Lower lobe of right lung (tissue), 2 donors: ENCODE measurements around the gene SNED1. TPM values are rescaled to one million over a fixed set of nuclear protein-coding genes. Genes with fewer than 3 reads are reported as not detected.

Experiments
- ATAC-seq, 2 donors: fragments of 200-7000 bp; cut with Tn5 transposase; one replicate each; pipeline ENCODE4 v1.9.1; 2020 to 2022; ENCODE audit warnings: mild to moderate bottlenecking in 2 of 2, moderate library complexity in 2 of 2
- DNase-seq: peaks from one replicate; pipeline ENCODE4 v3.0.0-alpha.2; 2020
- H3K27ac ChIP-seq: fragments of 200-600 bp; one replicate; pipeline ENCODE4 v1.8.0; 2022
- H3K27me3 ChIP-seq: fragments of 200-600 bp; one replicate; pipeline ENCODE4 v1.8.0; 2022; ENCODE audit warnings: low read depth
- H3K36me3 ChIP-seq: fragments of 200-600 bp; one replicate; pipeline ENCODE4 v1.8.0; 2022; ENCODE audit warnings: mild to moderate bottlenecking
- H3K4me1 ChIP-seq: fragments of 200-600 bp; one replicate; pipeline ENCODE4 v1.8.0; 2022
- H3K4me3 ChIP-seq: fragments of 200-600 bp; one replicate; pipeline ENCODE4 v1.8.0; 2022; ENCODE audit warnings: mild to moderate bottlenecking
- H3K9me3 ChIP-seq: fragments of 200-600 bp; one replicate; pipeline ENCODE4 v1.8.0; 2022
- CTCF ChIP-seq: fragments of 200-600 bp; IDR thresholded peaks from one replicate; pipeline ENCODE4 v1.8.0; 2022; ENCODE audit warnings: antibody characterized with exemption, mild to moderate bottlenecking
- intact Hi-C: fragments of 100-400 bp; cut with DNase I; formaldehyde crosslinking; loops from one replicate; pipeline ENCODE4 v1.11.0; 2022
- total RNA-seq: library from RNA; stranded (reverse); fragmentation: NEBNext Ultra II Directional; extraction: Animal tissue kit (Norgen Biotek cat#: 25700); gene quantifications from one replicate; pipeline ENCODE4 v1.2.1, GENCODE V29; 2021
- donor health status: DM: no; HTN: yes; CAD: no; lungs with severe emphysema.

Gene SNED1
- total RNA-seq, 1 donor from 2014 or later, result 36.2 TPM

GRCh38 chr2:241133436-241133820 lies 135.0 kb downstream of the SNED1 start:
- ATAC-seq, result no peak
- peaks cover 9% of the 10 kb centered on the region for H3K36me3 ChIP-seq
- intact Hi-C loops, result no loop called here

GRCh38 chr2:241134711-241135110 lies 136.3 kb downstream of the SNED1 start:
- Histone ChIP-seq H3K4me3 (no peak overlapping the region), H3K27me3 (no peaks in the 10 kb centered on the region), H3K4me1 (no peaks in the 10 kb centered on the region), H3K27ac (no peak overlapping the region), H3K9me3 (no peaks in the 10 kb centered on the region), H3K36me3 (peaks cover 12% of the 10 kb centered on the region)
- DNase-seq, result no peak
- intact Hi-C loops, result no loop called here
- ATAC-seq, result no peak
- TF ChIP-seq CTCF, result no peak

More at GRCh38 chr2:241133436-241133820, 135.0 kb downstream of the SNED1 start:
- no peak overlapping the region for H3K27ac ChIP-seq
- no peaks in the 10 kb centered on the region for H3K9me3 ChIP-seq
- no peak overlapping the region for H3K4me3 ChIP-seq
- TF ChIP-seq CTCF, result no peak
- no peaks in the 10 kb centered on the region for H3K4me1 ChIP-seq
- no peaks in the 10 kb centered on the region for H3K27me3 ChIP-seq
- DNase-seq, result no peak

GRCh38 chr2:241135737-241136136 lies 137.3 kb downstream of the SNED1 start:
- Histone ChIP-seq H3K4me3 (no peak overlapping the region), H3K27ac (no peak overlapping the region), H3K9me3 (no peaks in the 10 kb centered on the region), H3K4me1 (no peaks in the 10 kb centered on the region), H3K27me3 (no peaks in the 10 kb centered on the region), H3K36me3 (peaks cover 15% of the 10 kb centered on the region)
- ATAC-seq, result no peak
- no peak for DNase-seq
- no peak for TF ChIP-seq CTCF
- intact Hi-C loops, result no loop called here

- ATAC-seq, result no peak
Observed at GRCh38 chr2:241136191-241136590, 137.8 kb downstream of the SNED1 start.

GRCh38 chr2:241136661-241137260 lies 138.3 kb downstream of the SNED1 start:
- no peaks in the 10 kb centered on the region for H3K4me1 ChIP-seq
- no peak overlapping the region for H3K27ac ChIP-seq
- no peaks in the 10 kb centered on the region for H3K27me3 ChIP-seq
- ATAC-seq (no peak), DNase-seq (no peak)
- H3K9me3 ChIP-seq, result no peaks in the 10 kb centered on the region
- intact Hi-C loops, result no loop called here
- no peak for TF ChIP-seq CTCF
- no peak overlapping the region for H3K4me3 ChIP-seq
- H3K36me3 ChIP-seq, result peaks cover 15% of the 10 kb centered on the region

More at GRCh38 chr2:241136191-241136590, 137.8 kb downstream of the SNED1 start:
- H3K27ac ChIP-seq, result no peak overlapping the region
- no peak overlapping the region for H3K4me3 ChIP-seq
- no peaks in the 10 kb centered on the region for H3K9me3 ChIP-seq
- H3K27me3 ChIP-seq, result no peaks in the 10 kb centered on the region
- no peak for DNase-seq
- peaks cover 15% of the 10 kb centered on the region for H3K36me3 ChIP-seq
- no peaks in the 10 kb centered on the region for H3K4me1 ChIP-seq
- intact Hi-C loops, result no loop called here
- TF ChIP-seq CTCF, result no peak
